ENCODE results near the gene VPS54.
"Not testable (repeated sequence)": the region's sequence is repeated elsewhere in the genome, so short reads cannot be mapped to it uniquely, and the experiment has no call there.

Gene VPS54

GRCh38 chr2:63980794-63981193 is 38.4 kb downstream of the VPS54 start:
- TF ChIP-seq PKNOX1 (IDR thresholded peaks at IDR 0.05) (no peak), L3MBTL2 (conservative IDR thresholded peaks at IDR 0.05) (no peak), FOXK2 (IDR thresholded peaks at IDR 0.05) (no peak), SUZ12 (IDR thresholded peaks at IDR 0.05) (no peak), TARDBP (IDR thresholded peaks at IDR 0.05) (no peak)
- POLR2A ChIA-PET: no interaction called here
- CTCF ChIA-PET: no interaction called here
- no peak for DNase-seq (ENCODE audit: extremely low spot score)

- POLR2A ChIA-PET: no interaction called here
- CTCF ChIA-PET: no interaction called here
- TF ChIP-seq NFRKB (IDR thresholded peaks at IDR 0.05) (no peak), FOXK2 (IDR thresholded peaks at IDR 0.05) (no peak), ZNF384 (IDR thresholded peaks at IDR 0.05) (no peak)
- DNase-seq (ENCODE audit: extremely low spot score): no peak
These were observed 41.3 kb downstream of the VPS54 start for GRCh38 chr2:63977904-63978303.

GRCh38 chr2:63976125-63976510 is 43.1 kb downstream of the VPS54 start:
- CTCF ChIA-PET: interaction anchor here (0.6 kb wide), 1 partner anchor 954 kb away, joined by 3 read pairs; no protein-coding TSS in a partner anchor
- POLR2A ChIA-PET: no interaction called here
- no peak for DNase-seq (ENCODE audit: extremely low spot score)
- TF ChIP-seq L3MBTL2 (conservative IDR thresholded peaks at IDR 0.05) (no peak), SUZ12 (IDR thresholded peaks at IDR 0.05) (no peak), ARNT (IDR thresholded peaks at IDR 0.05) (no peak), TARDBP (IDR thresholded peaks at IDR 0.05) (no peak), FOXM1 (IDR thresholded peaks at IDR 0.05; ENCODE audit: borderline replicate concordance) (no peak), NFRKB (IDR thresholded peaks at IDR 0.05) (no peak), CTBP1 (IDR thresholded peaks at IDR 0.05; ENCODE audit: borderline replicate concordance) (no peak), PKNOX1 (IDR thresholded peaks at IDR 0.05) (no peak), ZNF384 (IDR thresholded peaks at IDR 0.05) (no peak), ELF4 (IDR thresholded peaks at IDR 0.05) (no peak), HDGF (IDR thresholded peaks at IDR 0.05; ENCODE audit: borderline replicate concordance) (no peak), FOXK2 (IDR thresholded peaks at IDR 0.05) (no peak), FOXA1 (IDR thresholded peaks at IDR 0.05) (no peak), LEF1 (IDR thresholded peaks at IDR 0.05; ENCODE audit: borderline replicate concordance) (no peak), BHLHE40 (IDR thresholded peaks at IDR 0.05; ENCODE audit: borderline replicate concordance) (no peak), SP1 (IDR thresholded peaks at IDR 0.05) (no peak)

- POLR2A ChIA-PET: no interaction called here
- DNase-seq (ENCODE audit: extremely low spot score): no peak
- CTCF ChIA-PET: no interaction called here
- no peak for TF ChIP-seq L3MBTL2 (conservative IDR thresholded peaks at IDR 0.05)
- no peak for TF ChIP-seq FOXK2 (IDR thresholded peaks at IDR 0.05)
- no peak for TF ChIP-seq ARNT (IDR thresholded peaks at IDR 0.05)
- TF ChIP-seq TARDBP (IDR thresholded peaks at IDR 0.05): no peak
- no peak for TF ChIP-seq FOXM1 (IDR thresholded peaks at IDR 0.05; ENCODE audit: borderline replicate concordance)
- TF ChIP-seq CTBP1 (IDR thresholded peaks at IDR 0.05; ENCODE audit: borderline replicate concordance): no peak
- no peak for TF ChIP-seq BHLHE40 (IDR thresholded peaks at IDR 0.05; ENCODE audit: borderline replicate concordance)
- TF ChIP-seq LEF1 (IDR thresholded peaks at IDR 0.05; ENCODE audit: borderline replicate concordance): no peak
- no peak for TF ChIP-seq HDGF (IDR thresholded peaks at IDR 0.05; ENCODE audit: borderline replicate concordance)
- TF ChIP-seq NFRKB (IDR thresholded peaks at IDR 0.05): no peak
- no peak for TF ChIP-seq ZNF384 (IDR thresholded peaks at IDR 0.05)
- TF ChIP-seq PKNOX1 (IDR thresholded peaks at IDR 0.05): no peak
- no peak for TF ChIP-seq ELF4 (IDR thresholded peaks at IDR 0.05)
These were observed 43.6 kb downstream of the VPS54 start for GRCh38 chr2:63975437-63976124.

- CTCF ChIA-PET; POLR2A ChIA-PET; DNase-seq (ENCODE audit: extremely low spot score): not testable (repeated sequence)
These were observed 44.2 kb downstream of the VPS54 start for GRCh38 chr2:63975036-63975435.

- TF ChIP-seq ZNF384 (IDR thresholded peaks at IDR 0.05): no peak
- no peak for TF ChIP-seq LEF1 (IDR thresholded peaks at IDR 0.05; ENCODE audit: borderline replicate concordance)
- TF ChIP-seq CTBP1 (IDR thresholded peaks at IDR 0.05; ENCODE audit: borderline replicate concordance): no peak
- no peak for TF ChIP-seq SP1 (IDR thresholded peaks at IDR 0.05)
- no peak for TF ChIP-seq TARDBP (IDR thresholded peaks at IDR 0.05)
- CTCF ChIA-PET: no interaction called here
- POLR2A ChIA-PET: no interaction called here
- no peak for DNase-seq (ENCODE audit: extremely low spot score)
These were observed 57.0 kb downstream of the VPS54 start for GRCh38 chr2:63962186-63962585.

GRCh38 chr2:63950414-63950813 is 68.8 kb downstream of the VPS54 start:
- CTCF ChIA-PET: no interaction called here
- POLR2A ChIA-PET: no interaction called here
- TF ChIP-seq SUZ12 (IDR thresholded peaks at IDR 0.05) (no peak), NFRKB (IDR thresholded peaks at IDR 0.05) (no peak), LEF1 (IDR thresholded peaks at IDR 0.05; ENCODE audit: borderline replicate concordance) (no peak), FOXA1 (IDR thresholded peaks at IDR 0.05) (no peak), BHLHE40 (IDR thresholded peaks at IDR 0.05; ENCODE audit: borderline replicate concordance) (no peak)
- no peak for DNase-seq (ENCODE audit: extremely low spot score)
